ENCODE results near the gene AGPAT3.

DNA sequence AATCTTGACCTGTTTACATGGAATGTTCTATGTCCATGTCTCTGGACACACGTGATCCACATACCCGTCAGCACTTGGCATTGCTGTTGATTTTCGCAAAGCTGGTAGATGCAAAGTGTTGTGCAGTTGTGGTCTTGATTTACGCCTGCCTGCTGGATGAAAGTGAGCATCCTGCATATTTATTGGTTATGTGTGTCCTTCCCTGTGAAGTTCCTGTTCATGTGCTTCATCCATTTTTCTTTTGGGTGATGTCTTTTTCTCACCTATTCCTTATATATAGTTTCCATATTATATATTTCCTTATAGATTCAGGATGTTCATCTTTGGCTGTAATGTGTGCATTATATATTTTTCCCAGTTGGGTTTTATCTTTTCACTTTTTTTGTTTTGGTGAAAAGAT is 6.5 kb downstream of the AGPAT3 start:
- TF ChIP-seq, protein P1, sequence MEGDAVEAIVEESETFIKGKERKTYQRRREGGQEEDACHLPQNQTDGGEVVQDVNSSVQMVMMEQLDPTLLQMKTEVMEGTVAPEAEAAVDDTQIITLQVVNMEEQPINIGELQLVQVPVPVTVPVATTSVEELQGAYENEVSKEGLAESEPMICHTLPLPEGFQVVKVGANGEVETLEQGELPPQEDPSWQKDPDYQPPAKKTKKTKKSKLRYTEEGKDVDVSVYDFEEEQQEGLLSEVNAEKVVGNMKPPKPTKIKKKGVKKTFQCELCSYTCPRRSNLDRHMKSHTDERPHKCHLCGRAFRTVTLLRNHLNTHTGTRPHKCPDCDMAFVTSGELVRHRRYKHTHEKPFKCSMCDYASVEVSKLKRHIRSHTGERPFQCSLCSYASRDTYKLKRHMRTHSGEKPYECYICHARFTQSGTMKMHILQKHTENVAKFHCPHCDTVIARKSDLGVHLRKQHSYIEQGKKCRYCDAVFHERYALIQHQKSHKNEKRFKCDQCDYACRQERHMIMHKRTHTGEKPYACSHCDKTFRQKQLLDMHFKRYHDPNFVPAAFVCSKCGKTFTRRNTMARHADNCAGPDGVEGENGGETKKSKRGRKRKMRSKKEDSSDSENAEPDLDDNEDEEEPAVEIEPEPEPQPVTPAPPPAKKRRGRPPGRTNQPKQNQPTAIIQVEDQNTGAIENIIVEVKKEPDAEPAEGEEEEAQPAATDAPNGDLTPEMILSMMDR (conservative IDR thresholded peaks at IDR 0.05 in 1 of 2, IDR thresholded peaks at IDR 0.05 in 1 of 2; ENCODE audit: low read depth in 1 of 2, low read length in 2 of 2), result no peak
- TF ChIP-seq EZH2 (IDR thresholded peaks at IDR 0.05; ENCODE audit: low read length, missing control alignments), result no peak
